Glomerular visceral epithelial cell (primary cell): ENCODE results near the gene ABCA9.

Source experiments
- DNase-seq: peaks from one replicate; pipeline ENCODE4 v3.0.0-alpha.2; 2016; ENCODE audit errors: extremely low spot score

The ABCA9 gene

GRCh38 chr17:69067274-69068047 lies 6.7 kb upstream of the ABCA9 start:
- no peak for DNase-seq

GRCh38 chr17:69066482-69066881 lies 5.8 kb upstream of the ABCA9 start:
- DNase-seq, result no peak

GRCh38 chr17:69065113-69065512 lies 4.4 kb upstream of the ABCA9 start:
- no peak for DNase-seq

GRCh38 chr17:69064476-69064875 lies 3.7 kb upstream of the ABCA9 start:
- no peak for DNase-seq

- DNase-seq, result no peak
Measured at GRCh38 chr17:69064001-69064400, 3.3 kb upstream of the ABCA9 start.

- DNase-seq, result no peak
Measured at GRCh38 chr17:69062860-69063581, 2.3 kb upstream of the ABCA9 start.

- no peak for DNase-seq
Measured at GRCh38 chr17:69061721-69062556, 1.2 kb upstream of the ABCA9 start.

- no peak for DNase-seq
Measured at GRCh38 chr17:69059458-69060175, 1.1 kb downstream of the ABCA9 start.

GRCh38 chr17:69058165-69058564 lies 2.6 kb downstream of the ABCA9 start:
- DNase-seq, result no peak

- DNase-seq, result no peak
Measured at GRCh38 chr17:69057280-69057679, 3.4 kb downstream of the ABCA9 start.

- DNase-seq, result no peak
Measured at GRCh38 chr17:69056179-69056823, 4.4 kb downstream of the ABCA9 start.

GRCh38 chr17:69055334-69055733 lies 5.4 kb downstream of the ABCA9 start:
- DNase-seq, result no peak

GRCh38 chr17:69050999-69051775 lies 9.5 kb downstream of the ABCA9 start:
- no peak for DNase-seq

- no peak for DNase-seq
Measured at GRCh38 chr17:69048634-69049033, 12.1 kb downstream of the ABCA9 start.

GRCh38 chr17:69047368-69048263 lies 13.1 kb downstream of the ABCA9 start:
- DNase-seq, result peak; percentile 4

GRCh38 chr17:69046121-69046807 lies 14.5 kb downstream of the ABCA9 start:
- DNase-seq, result no peak

- no peak for DNase-seq
Measured at GRCh38 chr17:69045646-69046045, 15.1 kb downstream of the ABCA9 start.

GRCh38 chr17:69044371-69044770 lies 16.4 kb downstream of the ABCA9 start:
- DNase-seq, result no peak
